HG03565 (cell line): Measurements from ENCODE around the gene RNF150.

Experiments
- ATAC-seq: cut with Tn5 transposase; IDR thresholded peaks from one replicate; pipeline ENCODE4 v1.9.1; 2021; ENCODE audit warnings: mild to moderate bottlenecking, moderate library complexity; ENCODE audit not compliant: unreplicated experiment

Gene RNF150

DNA sequence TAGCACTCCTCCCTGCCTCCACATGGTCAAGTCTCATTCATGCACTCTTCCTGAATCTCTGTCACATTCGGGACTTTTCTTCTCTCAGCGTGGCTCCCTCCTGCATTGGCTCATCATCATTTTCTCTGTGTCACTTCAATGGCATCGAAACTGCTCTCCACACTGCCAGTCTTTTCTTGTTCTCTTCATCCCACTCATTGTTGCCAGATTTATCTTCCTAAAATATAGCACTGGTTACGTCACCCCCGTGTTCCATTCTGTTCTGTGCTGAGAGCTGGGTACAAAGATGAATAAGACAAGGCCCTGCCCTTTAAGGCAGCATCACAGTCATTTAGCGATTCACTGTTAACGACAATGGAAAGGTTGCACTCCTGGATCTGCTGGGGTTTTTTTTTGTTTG, 202.7 kb downstream of the RNF150 start:
- ATAC-seq: no peak

DNA sequence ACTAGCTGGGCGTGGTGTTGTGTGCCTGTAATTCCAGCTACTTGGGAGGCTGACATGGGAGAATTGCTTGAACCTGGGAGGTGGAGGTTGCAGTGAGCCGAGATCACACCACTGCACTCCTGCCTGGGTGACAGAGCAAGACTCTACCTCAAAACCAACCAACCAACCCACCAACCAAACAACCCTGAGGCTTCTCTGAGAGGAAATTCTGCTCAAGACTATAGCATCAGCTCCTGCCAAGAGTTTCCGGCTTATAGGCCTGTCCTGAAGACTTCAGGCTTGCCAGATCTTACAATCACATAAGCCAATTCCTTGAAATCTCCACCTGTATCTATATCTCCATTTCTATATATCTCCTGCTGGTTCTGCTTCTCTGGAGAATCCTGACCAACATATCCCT, 203.3 kb downstream of the RNF150 start:
- no peak for ATAC-seq

- no peak for ATAC-seq
These were observed 204.4 kb downstream of the RNF150 start for GRCh38 chr4:140928880-140929279.

- ATAC-seq: no peak
These were observed 206.6 kb downstream of the RNF150 start for GRCh38 chr4:140926672-140927071.

- ATAC-seq: no peak
These were observed 207.9 kb downstream of the RNF150 start for GRCh38 chr4:140925417-140925816.

GRCh38 chr4:140924761-140925392, 208.4 kb downstream of the RNF150 start:
- ATAC-seq: no peak

- ATAC-seq: no peak
These were observed 226.0 kb downstream of the RNF150 start for GRCh38 chr4:140906993-140907962.

GRCh38 chr4:140904904-140905303, 228.4 kb downstream of the RNF150 start:
- ATAC-seq: no peak

GRCh38 chr4:140903522-140904475, 229.5 kb downstream of the RNF150 start:
- no peak for ATAC-seq

DNA sequence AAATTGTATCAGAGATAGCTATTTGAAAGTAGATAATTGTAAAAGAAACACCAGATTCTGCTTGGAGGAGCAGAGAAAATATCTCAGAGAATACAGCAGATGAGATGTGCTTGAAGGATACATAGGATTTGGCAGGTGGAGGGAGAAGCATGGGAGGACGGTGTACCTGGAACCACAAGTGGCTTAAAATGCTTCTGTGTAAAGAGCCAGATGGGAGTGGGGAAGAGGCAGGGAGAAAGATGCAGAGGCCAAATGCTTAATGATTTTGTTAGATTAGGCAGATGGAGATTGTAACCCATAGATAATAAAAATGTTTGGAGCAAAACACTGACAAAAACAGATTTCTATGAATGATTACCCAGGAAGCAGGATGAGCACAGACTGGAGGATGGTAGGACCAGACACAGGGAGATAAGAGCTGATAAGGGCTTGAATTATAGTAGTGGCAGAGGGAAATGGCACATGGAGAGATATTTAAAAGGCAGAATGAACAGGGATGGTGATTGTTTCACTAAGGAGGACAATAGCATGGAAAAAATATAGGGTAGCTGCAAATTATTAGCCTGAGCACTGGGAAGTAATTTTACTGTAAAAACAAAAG, 231.4 kb downstream of the RNF150 start:
- no peak for ATAC-seq

DNA sequence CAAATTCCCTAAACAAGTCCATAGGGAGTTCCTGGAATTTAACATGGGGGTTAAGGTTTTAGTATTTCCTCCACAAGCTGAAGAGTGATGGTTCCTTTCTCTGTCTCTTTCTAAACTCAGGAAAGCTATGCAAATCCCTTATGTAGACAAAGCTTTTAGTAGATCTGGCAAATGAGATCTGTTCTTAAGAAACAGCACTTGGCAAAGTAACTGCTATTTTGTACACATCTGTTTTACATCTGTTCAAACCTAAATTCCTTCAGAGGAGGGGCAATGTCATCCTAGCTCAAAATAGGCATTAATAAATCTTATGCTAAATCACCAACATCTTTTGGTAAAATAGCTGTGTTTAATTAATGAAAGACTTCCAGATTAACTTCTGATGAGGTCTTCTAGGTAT, 239.3 kb downstream of the RNF150 start:
- no peak for ATAC-seq

DNA sequence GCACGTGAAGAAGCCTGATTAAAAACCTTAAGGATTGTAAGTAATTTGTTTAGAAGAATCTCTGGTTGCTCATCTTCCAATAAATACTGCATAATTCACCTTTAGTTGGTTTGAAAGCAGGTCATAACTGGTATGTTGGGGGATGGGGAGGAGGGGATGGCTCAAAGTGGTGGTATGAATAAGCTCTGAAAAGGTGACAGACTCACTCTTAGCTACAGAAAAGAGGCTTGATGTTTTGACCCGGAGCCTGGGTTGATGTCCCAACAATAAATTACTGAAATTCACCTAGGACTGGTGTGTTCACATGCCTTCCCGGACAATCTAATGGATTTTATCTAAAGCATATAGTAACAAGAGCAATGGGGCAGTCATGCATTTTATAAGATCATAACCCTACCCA, 245.2 kb downstream of the RNF150 start:
- ATAC-seq: no peak

DNA sequence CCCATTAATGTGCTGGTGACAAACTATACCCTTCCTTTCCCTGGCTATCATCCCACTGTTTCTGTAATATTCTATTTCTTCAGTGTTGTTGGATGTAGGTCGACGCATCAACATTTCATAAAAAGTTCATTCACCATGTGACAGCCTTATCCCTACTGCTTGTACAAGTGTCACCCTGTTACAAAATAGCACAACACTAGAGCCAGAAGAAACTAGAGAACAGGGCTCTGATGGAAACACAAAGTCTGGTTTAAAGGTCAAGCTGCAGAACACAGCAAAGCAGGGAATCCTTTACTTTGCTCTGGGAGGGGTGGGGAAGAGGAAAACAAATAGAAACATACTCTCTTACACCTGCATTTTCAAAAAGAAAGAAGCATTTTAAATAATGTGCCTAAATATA, 245.8 kb downstream of the RNF150 start:
- no peak for ATAC-seq

DNA sequence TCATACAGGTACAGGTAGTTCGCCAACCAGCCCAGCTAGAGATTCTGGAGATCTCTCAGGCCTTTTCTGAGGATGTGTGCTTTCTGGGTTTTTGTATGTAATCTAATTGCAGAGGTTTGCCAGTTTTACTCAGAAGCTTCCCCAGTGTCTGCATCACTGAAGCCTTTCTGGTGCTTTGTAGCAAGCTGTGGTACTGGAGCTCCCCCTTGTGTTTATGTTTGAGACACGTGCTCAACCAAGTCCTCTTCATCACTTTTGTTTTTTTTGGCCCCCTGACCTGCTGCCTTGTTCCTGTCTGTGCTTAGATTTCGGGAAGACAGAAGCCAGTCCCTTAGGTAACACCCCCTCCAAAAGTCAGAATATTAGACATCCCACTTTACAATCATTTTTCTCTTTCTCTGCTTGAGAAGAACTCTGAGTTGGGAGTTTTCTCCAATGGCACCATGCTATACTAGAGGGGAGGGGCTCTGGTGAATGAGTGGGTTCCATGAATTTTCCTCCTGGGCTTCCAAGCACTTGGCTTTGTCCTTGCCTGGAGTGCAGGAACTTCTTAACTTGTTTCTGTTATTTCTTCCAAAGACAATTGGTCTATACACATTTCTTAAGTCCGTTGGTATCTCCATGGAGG, 248.7 kb downstream of the RNF150 start:
- peak; percentile 81 for ATAC-seq

DNA sequence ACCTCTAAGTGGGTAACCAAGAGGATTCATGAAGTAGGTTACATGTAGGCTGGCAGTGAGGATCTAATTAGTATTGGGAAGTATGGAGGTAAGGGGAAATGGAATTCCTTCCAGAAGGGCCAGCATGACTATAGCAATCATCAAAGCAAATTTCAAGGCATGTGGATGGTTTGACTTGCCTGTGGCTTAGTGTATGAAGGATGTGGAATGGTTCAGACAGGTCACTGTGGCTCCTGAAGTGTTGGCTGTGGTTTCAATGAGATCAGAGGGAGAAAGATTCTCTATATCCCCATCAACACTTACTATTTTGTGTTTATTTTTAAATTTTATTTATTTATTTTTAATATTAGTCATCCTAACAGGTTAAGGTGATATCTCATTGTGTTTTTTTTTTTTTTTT, 255.5 kb downstream of the RNF150 start:
- ATAC-seq: no peak

DNA sequence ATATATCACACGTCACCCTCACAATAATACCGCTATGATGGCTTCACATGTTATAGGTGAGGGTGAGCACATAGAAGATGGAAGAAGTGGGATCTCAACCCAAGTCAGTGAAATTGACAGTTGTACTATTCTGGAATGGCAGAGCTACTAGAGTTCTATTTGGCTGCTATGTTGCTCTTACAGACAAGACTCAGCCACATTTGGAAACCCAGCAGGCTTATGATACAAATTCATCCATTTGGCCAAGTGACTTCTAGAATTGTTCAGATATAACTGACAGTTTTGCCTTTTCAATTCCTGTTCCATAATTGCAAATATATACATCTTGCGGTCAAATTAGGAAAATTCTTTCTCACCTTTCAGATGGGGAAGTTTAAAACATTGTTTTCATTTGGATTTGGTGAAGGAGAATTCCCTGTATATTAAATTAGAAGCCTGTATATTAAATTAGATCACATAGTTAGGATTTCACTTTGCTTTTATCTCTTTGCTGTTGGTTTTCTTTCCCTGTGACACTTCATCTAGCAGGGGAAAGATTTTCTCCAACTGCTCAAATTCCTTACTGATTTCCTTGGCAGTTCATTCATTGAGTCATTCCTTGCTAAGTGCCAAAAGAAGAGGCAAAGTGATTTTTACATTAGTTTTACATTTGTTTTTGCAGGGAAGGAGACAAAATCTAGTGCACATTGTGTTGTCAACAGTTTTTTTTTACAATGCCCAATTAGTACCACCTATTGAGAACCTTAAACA, 256.5 kb downstream of the RNF150 start:
- no peak for ATAC-seq

- no peak for ATAC-seq
These were observed 257.4 kb downstream of the RNF150 start for GRCh38 chr4:140875746-140876452.

- no peak for ATAC-seq
These were observed 259.2 kb downstream of the RNF150 start for GRCh38 chr4:140874056-140874455.

DNA sequence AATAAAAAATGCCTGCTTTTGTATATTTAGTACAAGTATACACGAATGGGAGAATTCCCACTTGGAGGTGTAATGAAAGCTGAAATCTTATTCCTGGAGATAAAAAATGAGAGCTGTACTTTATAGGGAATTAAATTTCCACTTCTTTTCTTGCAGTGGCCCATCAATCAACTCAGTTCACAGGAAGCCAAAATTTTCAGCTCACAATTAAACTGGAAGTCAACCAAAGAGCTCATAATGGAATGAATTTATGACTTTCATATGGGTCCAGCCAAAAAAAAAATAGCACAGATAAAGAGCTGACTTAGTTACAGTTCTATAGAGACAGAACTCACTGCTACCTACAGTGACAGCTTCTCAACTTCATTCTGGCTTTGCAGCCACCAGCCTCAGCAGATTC, 261.9 kb downstream of the RNF150 start:
- ATAC-seq: no peak
